ENCODE data around the gene TMEM145.
A peak's percentile ranks its signal among the peaks of the same experiment; 100 is the strongest.

TMEM145 gene

DNA sequence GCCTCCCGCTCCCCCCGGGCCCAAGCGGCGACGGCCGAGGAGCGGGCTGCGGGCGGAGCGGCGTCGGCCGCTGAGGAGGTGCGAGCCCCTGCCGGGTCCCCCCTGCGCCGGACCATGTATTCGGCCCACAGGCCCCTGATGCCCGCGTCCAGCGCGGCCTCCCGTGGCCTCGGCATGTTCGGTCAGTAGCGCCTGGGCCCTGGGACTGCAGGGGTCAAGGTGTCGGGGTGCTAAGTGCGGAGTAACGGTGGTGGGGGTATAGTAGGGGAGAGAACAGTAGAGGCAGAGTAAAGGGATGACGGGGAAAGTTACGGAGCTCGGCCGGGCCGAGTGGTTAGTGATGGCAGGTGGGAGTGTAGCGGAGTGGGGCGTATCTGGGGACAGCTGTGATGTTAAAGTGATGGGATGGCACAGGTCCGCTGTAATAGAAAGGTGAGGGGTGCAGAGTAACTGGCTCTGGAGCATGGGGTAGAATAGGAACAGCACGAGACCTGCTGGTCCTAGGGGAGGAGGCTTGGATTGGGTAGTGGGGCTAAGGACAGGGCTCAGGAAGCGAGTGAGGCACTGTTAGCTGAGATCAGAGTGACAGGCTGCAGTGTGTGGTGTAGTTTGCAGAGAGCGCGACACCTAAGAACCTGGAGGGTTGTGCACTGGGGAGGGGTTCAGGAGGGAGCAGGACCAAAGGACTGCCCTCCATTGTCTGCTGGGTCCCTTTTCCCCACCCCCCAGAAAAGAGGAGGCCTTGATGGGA is 28.3 kb upstream of the TMEM145 start:
- Histone ChIP-seq H3K36me3 (ENCODE audit: low read length) (no peaks in the 10 kb centered on the region), H3K9ac (ENCODE audit: low read length) (peak overlapping the region; percentile 76), H3K79me2 (ENCODE audit: insufficient read depth, low read length) (peaks cover 15% of the 10 kb centered on the region; the same call in 1 of the 2 replicates), H3F3A (ENCODE audit: insufficient read depth) (peaks cover 20% of the 10 kb centered on the region), H2AFZ (ENCODE audit: low read depth, low read length, severe bottlenecking) (no peak overlapping the region), H3K4me3 (ENCODE audit: insufficient read depth, low read length, poor library complexity, severe bottlenecking) (peak overlapping the region; percentile 63), H3K27me3 (ENCODE audit: low read length) (no peaks in the 10 kb centered on the region), H3K27ac (ENCODE audit: low read depth, low read length) (peak overlapping the region; percentile 72), H3K9me3 (ENCODE audit: insufficient read depth, low read length) (no peaks in the 10 kb centered on the region), H3K4me2 (ENCODE audit: low read depth, low read length, poor library complexity, severe bottlenecking) (peak overlapping the region; percentile 69), H4K20me1 (ENCODE audit: low read depth, low read length) (no peaks in the 10 kb centered on the region), H3K9me2 (replicated peaks; ENCODE audit: insufficient read depth, low read length) (no peaks in the 10 kb centered on the region)
- TF ChIP-seq CTCF (IDR thresholded peaks at IDR 0.05; ENCODE audit: insufficient read depth, low read length, poor library complexity, severe bottlenecking) (no peak), EZH2phosphoT487 (conservative IDR thresholded peaks at IDR 0.05; ENCODE audit: low read length) (no peak)

GRCh38 chr19:42285541-42285941 is 27.6 kb upstream of the TMEM145 start:
- Histone ChIP-seq H3K27me3 (ENCODE audit: low read length) (no peaks in the 10 kb centered on the region), H3K36me3 (ENCODE audit: low read length) (no peaks in the 10 kb centered on the region), H3K4me3 (ENCODE audit: insufficient read depth, low read length, poor library complexity, severe bottlenecking) (peak overlapping the region; percentile 63), H3K79me2 (ENCODE audit: insufficient read depth, low read length) (peaks cover 15% of the 10 kb centered on the region; the same call in 1 of the 2 replicates), H3K9me3 (ENCODE audit: insufficient read depth, low read length) (no peaks in the 10 kb centered on the region), H3K4me2 (ENCODE audit: low read depth, low read length, poor library complexity, severe bottlenecking) (peak overlapping the region; percentile 69), H3K9ac (ENCODE audit: low read length) (peak overlapping the region; percentile 76), H2AFZ (ENCODE audit: low read depth, low read length, severe bottlenecking) (no peak overlapping the region), H4K20me1 (ENCODE audit: low read depth, low read length) (no peaks in the 10 kb centered on the region), H3K9me2 (replicated peaks; ENCODE audit: insufficient read depth, low read length) (no peaks in the 10 kb centered on the region), H3K27ac (ENCODE audit: low read depth, low read length) (peak overlapping the region; percentile 72), H3F3A (ENCODE audit: insufficient read depth) (peaks cover 20% of the 10 kb centered on the region)
- TF ChIP-seq CTCF (IDR thresholded peaks at IDR 0.05; ENCODE audit: insufficient read depth, low read length, poor library complexity, severe bottlenecking), result no peak
- TF ChIP-seq EZH2phosphoT487 (conservative IDR thresholded peaks at IDR 0.05; ENCODE audit: low read length), result no peak

- H3K27me3 ChIP-seq (ENCODE audit: low read length), result no peaks in the 10 kb centered on the region
- H3F3A ChIP-seq (ENCODE audit: insufficient read depth), result peaks cover 20% of the 10 kb centered on the region
- H2AFZ ChIP-seq (ENCODE audit: low read depth, low read length, severe bottlenecking), result no peak overlapping the region
- peak overlapping the region; percentile 69 for H3K4me2 ChIP-seq (ENCODE audit: low read depth, low read length, poor library complexity, severe bottlenecking)
- H3K36me3 ChIP-seq (ENCODE audit: low read length), result no peaks in the 10 kb centered on the region
- no peaks in the 10 kb centered on the region for H3K9me3 ChIP-seq (ENCODE audit: insufficient read depth, low read length)
- H4K20me1 ChIP-seq (ENCODE audit: low read depth, low read length), result no peaks in the 10 kb centered on the region
- peaks cover 15% of the 10 kb centered on the region; the same call in 1 of the 2 replicates for H3K79me2 ChIP-seq (ENCODE audit: insufficient read depth, low read length)
- peak overlapping the region; percentile 72 for H3K27ac ChIP-seq (ENCODE audit: low read depth, low read length)
- H3K9me2 ChIP-seq (replicated peaks; ENCODE audit: insufficient read depth, low read length), result no peaks in the 10 kb centered on the region
- peak overlapping the region; percentile 76; the same call in 1 of the 2 replicates for H3K9ac ChIP-seq (ENCODE audit: low read length)
- no peak overlapping the region for H3K4me3 ChIP-seq (ENCODE audit: insufficient read depth, low read length, poor library complexity, severe bottlenecking)
- TF ChIP-seq CTCF (IDR thresholded peaks at IDR 0.05; ENCODE audit: insufficient read depth, low read length, poor library complexity, severe bottlenecking) (no peak), EZH2phosphoT487 (conservative IDR thresholded peaks at IDR 0.05; ENCODE audit: low read length) (no peak)
Measured at GRCh38 chr19:42285988-42286348, 27.1 kb upstream of the TMEM145 start.

All from SU-DHL-6 (cell line).